GM21723 (cell line): ENCODE results near the gene DHX38.

Source experiments
- ATAC-seq: cut with Tn5 transposase; IDR thresholded peaks from one replicate; pipeline ENCODE4 v1.9.1; 2021; ENCODE audit warnings: mild to moderate bottlenecking, moderate library complexity; ENCODE audit not compliant: unreplicated experiment

Gene DHX38

GRCh38 chr16:72120026-72120425 is 26.4 kb downstream of the DHX38 start:
- no peak for ATAC-seq

- no peak for ATAC-seq
Observed at GRCh38 chr16:72122308-72122707, 28.7 kb downstream of the DHX38 start.

GRCh38 chr16:72122916-72123315 is 29.3 kb downstream of the DHX38 start:
- no peak for ATAC-seq

GRCh38 chr16:72123426-72123825 is 29.8 kb downstream of the DHX38 start:
- no peak for ATAC-seq

GRCh38 chr16:72124148-72124547 is 30.5 kb downstream of the DHX38 start:
- ATAC-seq: no peak

GRCh38 chr16:72124761-72125634 is 31.4 kb downstream of the DHX38 start:
- no peak for ATAC-seq

GRCh38 chr16:72125635-72126428 is 32.2 kb downstream of the DHX38 start:
- ATAC-seq: no peak

- ATAC-seq: no peak
Observed at GRCh38 chr16:72126429-72126765, 32.8 kb downstream of the DHX38 start.

- no peak for ATAC-seq
Observed at GRCh38 chr16:72128701-72129100, 35.1 kb downstream of the DHX38 start.

GRCh38 chr16:72129976-72130656 is 36.5 kb downstream of the DHX38 start:
- no peak for ATAC-seq

GRCh38 chr16:72131036-72131435 is 37.4 kb downstream of the DHX38 start:
- ATAC-seq: no peak

GRCh38 chr16:72132726-72133125 is 39.1 kb downstream of the DHX38 start:
- no peak for ATAC-seq

- ATAC-seq: no peak
Observed at GRCh38 chr16:72134507-72134906, 40.9 kb downstream of the DHX38 start.

- no peak for ATAC-seq
Observed at GRCh38 chr16:72137380-72138063, 43.9 kb downstream of the DHX38 start.

GRCh38 chr16:72138064-72138572 is 44.5 kb downstream of the DHX38 start:
- ATAC-seq: no peak

- ATAC-seq: no peak
Observed at GRCh38 chr16:72139908-72140307, 46.3 kb downstream of the DHX38 start.

- no peak for ATAC-seq
Observed at GRCh38 chr16:72142476-72142875, 48.8 kb downstream of the DHX38 start.

- ATAC-seq: peak; percentile 61
Observed at GRCh38 chr16:72149676-72150464, 56.2 kb downstream of the DHX38 start.

GRCh38 chr16:72159386-72159785 is 65.7 kb downstream of the DHX38 start:
- ATAC-seq: no peak

- ATAC-seq: no peak
Observed at GRCh38 chr16:72159801-72160200, 66.2 kb downstream of the DHX38 start.
